A673 (cell line): ENCODE measurements around the gene INPP5B.
"Not testable (repeated sequence)": the region's sequence is repeated elsewhere in the genome, so short reads cannot be mapped to it uniquely, and the experiment has no call there.

Experiments
- EZH2 ChIP-seq: fragments of 200-600 bp; sonication (generic); IDR thresholded peaks from 2 replicates; pipeline ENCODE4 v1.6.1; 2017; ENCODE audit warnings: borderline replicate concordance, low read depth, mild to moderate bottlenecking, mixed read lengths, antibody characterized with exemption, low read length; ENCODE audit not compliant: poor library complexity, severe bottlenecking
- TF ChIP-seq, protein P1 (sequence below): fragments of 300-800, 200-600 bp; sonication (generic); conservative IDR thresholded peaks from 2 replicates; pipeline ENCODE4 v1.5.1; 2017; ENCODE audit warnings: low read depth, mild to moderate bottlenecking, antibody characterized with exemption, low read length, moderate library complexity, mixed read lengths

- TF ChIP-seq, protein P1, sequence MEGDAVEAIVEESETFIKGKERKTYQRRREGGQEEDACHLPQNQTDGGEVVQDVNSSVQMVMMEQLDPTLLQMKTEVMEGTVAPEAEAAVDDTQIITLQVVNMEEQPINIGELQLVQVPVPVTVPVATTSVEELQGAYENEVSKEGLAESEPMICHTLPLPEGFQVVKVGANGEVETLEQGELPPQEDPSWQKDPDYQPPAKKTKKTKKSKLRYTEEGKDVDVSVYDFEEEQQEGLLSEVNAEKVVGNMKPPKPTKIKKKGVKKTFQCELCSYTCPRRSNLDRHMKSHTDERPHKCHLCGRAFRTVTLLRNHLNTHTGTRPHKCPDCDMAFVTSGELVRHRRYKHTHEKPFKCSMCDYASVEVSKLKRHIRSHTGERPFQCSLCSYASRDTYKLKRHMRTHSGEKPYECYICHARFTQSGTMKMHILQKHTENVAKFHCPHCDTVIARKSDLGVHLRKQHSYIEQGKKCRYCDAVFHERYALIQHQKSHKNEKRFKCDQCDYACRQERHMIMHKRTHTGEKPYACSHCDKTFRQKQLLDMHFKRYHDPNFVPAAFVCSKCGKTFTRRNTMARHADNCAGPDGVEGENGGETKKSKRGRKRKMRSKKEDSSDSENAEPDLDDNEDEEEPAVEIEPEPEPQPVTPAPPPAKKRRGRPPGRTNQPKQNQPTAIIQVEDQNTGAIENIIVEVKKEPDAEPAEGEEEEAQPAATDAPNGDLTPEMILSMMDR: not testable (repeated sequence)
- not testable (repeated sequence) for TF ChIP-seq EZH2
These were observed 36.0 kb downstream of the INPP5B start for GRCh38 chr1:37910886-37911285.
